Fibroblast of lung (primary cell): ENCODE results near the gene HOXC11.

Experiments
- EZH2 ChIP-seq: IDR thresholded peaks from 2 replicates; pipeline ENCODE4 v1.5.1; 2012; ENCODE audit warnings: low read length, control low read depth, mild to moderate bottlenecking; ENCODE audit errors: missing control alignments
- TF ChIP-seq, protein P1 (sequence below), 2 donors: IDR thresholded peaks in 1 of 2; conservative IDR thresholded peaks in 1 of 2; 1 replicate in 1 of 2; 2 replicates in 1 of 2; pipeline ENCODE4 v1.5.1; 2011 to 2012; ENCODE audit warnings: low read length in 2 of 2, control low read depth in 1 of 2, inconsistent platforms in 1 of 2, low read depth in 1 of 2, mild to moderate bottlenecking in 1 of 2

DNA sequence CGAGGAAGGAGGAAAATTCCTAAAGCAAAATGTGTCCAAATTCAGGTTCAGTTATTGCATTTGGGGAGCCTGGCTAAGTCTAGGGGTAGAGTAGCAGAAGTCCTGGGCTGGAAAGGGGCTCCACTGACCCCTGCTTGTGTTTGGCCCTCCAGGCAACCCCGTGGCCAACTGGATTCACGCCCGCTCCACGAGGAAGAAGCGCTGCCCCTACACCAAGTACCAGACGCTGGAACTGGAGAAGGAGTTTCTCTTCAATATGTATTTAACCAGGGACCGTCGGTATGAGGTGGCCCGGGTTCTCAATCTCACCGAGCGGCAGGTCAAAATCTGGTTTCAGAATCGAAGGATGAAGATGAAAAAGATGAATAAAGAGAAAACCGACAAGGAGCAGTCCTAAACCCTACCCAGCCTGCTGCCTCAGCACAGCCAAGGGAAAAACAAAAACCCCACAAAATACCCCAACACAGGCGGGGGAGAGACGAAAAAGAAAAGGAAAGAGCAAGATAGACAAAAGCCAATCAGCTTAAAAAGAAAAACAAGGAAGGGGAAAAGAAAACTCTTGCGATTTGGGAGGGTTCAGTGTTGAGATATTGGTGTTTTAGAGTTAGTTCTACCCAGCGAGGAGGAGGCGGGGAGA lies 29.5 kb downstream of the HOXC11 start:
- TF ChIP-seq, protein P1, sequence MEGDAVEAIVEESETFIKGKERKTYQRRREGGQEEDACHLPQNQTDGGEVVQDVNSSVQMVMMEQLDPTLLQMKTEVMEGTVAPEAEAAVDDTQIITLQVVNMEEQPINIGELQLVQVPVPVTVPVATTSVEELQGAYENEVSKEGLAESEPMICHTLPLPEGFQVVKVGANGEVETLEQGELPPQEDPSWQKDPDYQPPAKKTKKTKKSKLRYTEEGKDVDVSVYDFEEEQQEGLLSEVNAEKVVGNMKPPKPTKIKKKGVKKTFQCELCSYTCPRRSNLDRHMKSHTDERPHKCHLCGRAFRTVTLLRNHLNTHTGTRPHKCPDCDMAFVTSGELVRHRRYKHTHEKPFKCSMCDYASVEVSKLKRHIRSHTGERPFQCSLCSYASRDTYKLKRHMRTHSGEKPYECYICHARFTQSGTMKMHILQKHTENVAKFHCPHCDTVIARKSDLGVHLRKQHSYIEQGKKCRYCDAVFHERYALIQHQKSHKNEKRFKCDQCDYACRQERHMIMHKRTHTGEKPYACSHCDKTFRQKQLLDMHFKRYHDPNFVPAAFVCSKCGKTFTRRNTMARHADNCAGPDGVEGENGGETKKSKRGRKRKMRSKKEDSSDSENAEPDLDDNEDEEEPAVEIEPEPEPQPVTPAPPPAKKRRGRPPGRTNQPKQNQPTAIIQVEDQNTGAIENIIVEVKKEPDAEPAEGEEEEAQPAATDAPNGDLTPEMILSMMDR (conservative IDR thresholded peaks at IDR 0.05 in 1 of 2, IDR thresholded peaks at IDR 0.05 in 1 of 2; ENCODE audit: low read depth in 1 of 2, low read length in 2 of 2), result no peak
- TF ChIP-seq EZH2, result peak; percentile 25
